ENCODE results near the gene DMD. TPM values are rescaled to one million over a fixed set of nuclear protein-coding genes. Genes with fewer than 3 reads are reported as not detected.

Gene DMD
- total RNA-seq, 2 donors from 2014 or later: 19.6 to 24.9 TPM

GRCh38 chrX:31661280-31661810, 1550.0 kb downstream of the DMD start:
- TF ChIP-seq CTCF (conservative IDR thresholded peaks at IDR 0.05): no peak
- Mint-ChIP-seq H3K36me3 (ENCODE audit: low read depth) (no peaks in the 10 kb centered on the region), H3K9me3 (peaks cover 28% of the 10 kb centered on the region)

GRCh38 chrX:31658360-31658759, 1553.0 kb downstream of the DMD start:
- H3K4me1 Mint-ChIP-seq: no peaks in the 10 kb centered on the region
- no peak overlapping the region for H3K27ac Mint-ChIP-seq
- no peak overlapping the region for H3K9ac ChIP-seq (ENCODE audit: extremely low read depth, low read length, poor library complexity, severe bottlenecking)
- TF ChIP-seq CTCF (conservative IDR thresholded peaks at IDR 0.05): peak; percentile 82
- no peaks in the 10 kb centered on the region for H3K27me3 ChIP-seq (ENCODE audit: control insufficient read depth, insufficient read depth, low read length, poor library complexity, severe bottlenecking)
- no peak for DNase-seq
- H3K9me3 Mint-ChIP-seq: peaks cover 26% of the 10 kb centered on the region
- no peaks in the 10 kb centered on the region for H3K27me3 Mint-ChIP-seq (ENCODE audit: insufficient read depth)
- H3K4me1 ChIP-seq (ENCODE audit: control insufficient read depth, insufficient read depth, low read length): no peaks in the 10 kb centered on the region
- no peak overlapping the region for H3K4me3 Mint-ChIP-seq
- no peaks in the 10 kb centered on the region for H3K36me3 Mint-ChIP-seq (ENCODE audit: low read depth)
- WGBS, 2 experiments (ENCODE audit: insufficient coverage in 1 of 2, insufficient read length in 1 of 2): 17% methylated on average over 2 of the region's 4 CpGs; no CpG with 5 or more reads in 1 of the 2 experiments
- H3K36me3 ChIP-seq (ENCODE audit: control insufficient read depth, insufficient read depth, low read length): no peaks in the 10 kb centered on the region
- no peak overlapping the region for H3K4me3 ChIP-seq (ENCODE audit: low read length)
- no peaks in the 10 kb centered on the region for H3K9me3 ChIP-seq (ENCODE audit: control insufficient read depth, low read length)
- no peak overlapping the region for H3K27ac ChIP-seq (ENCODE audit: low read depth, low read length)

More at GRCh38 chrX:31661280-31661810, 1550.0 kb downstream of the DMD start:
- no peaks in the 10 kb centered on the region for H3K9me3 ChIP-seq (ENCODE audit: control insufficient read depth, low read length)
- WGBS, 2 experiments (ENCODE audit: insufficient coverage in 1 of 2, insufficient read length in 1 of 2): 78% methylated on average over 2 of the region's 2 CpGs; no CpG with 5 or more reads in 1 of the 2 experiments
- no peak overlapping the region for H3K27ac ChIP-seq (ENCODE audit: low read depth, low read length)
- Mint-ChIP-seq H3K27me3 (ENCODE audit: insufficient read depth) (no peaks in the 10 kb centered on the region), H3K4me3 (no peak overlapping the region), H3K4me1 (no peaks in the 10 kb centered on the region), H3K27ac (no peak overlapping the region)
- no peaks in the 10 kb centered on the region for H3K36me3 ChIP-seq (ENCODE audit: control insufficient read depth, insufficient read depth, low read length)
- H3K4me1 ChIP-seq (ENCODE audit: control insufficient read depth, insufficient read depth, low read length): no peaks in the 10 kb centered on the region
- H3K4me3 ChIP-seq (ENCODE audit: low read length): no peak overlapping the region
- no peak for DNase-seq
- H3K9ac ChIP-seq (ENCODE audit: extremely low read depth, low read length, poor library complexity, severe bottlenecking): no peak overlapping the region
- no peaks in the 10 kb centered on the region for H3K27me3 ChIP-seq (ENCODE audit: control insufficient read depth, insufficient read depth, low read length, poor library complexity, severe bottlenecking)

- no peaks in the 10 kb centered on the region for H3K4me1 ChIP-seq (ENCODE audit: control insufficient read depth, insufficient read depth, low read length)
- no peak for TF ChIP-seq CTCF (conservative IDR thresholded peaks at IDR 0.05)
- Mint-ChIP-seq H3K27me3 (ENCODE audit: insufficient read depth) (no peaks in the 10 kb centered on the region), H3K4me1 (no peaks in the 10 kb centered on the region), H3K4me3 (no peak overlapping the region), H3K36me3 (ENCODE audit: low read depth) (no peaks in the 10 kb centered on the region), H3K27ac (no peak overlapping the region), H3K9me3 (peaks cover 21% of the 10 kb centered on the region)
- no peak overlapping the region for H3K4me3 ChIP-seq (ENCODE audit: low read length)
- H3K27me3 ChIP-seq (ENCODE audit: control insufficient read depth, insufficient read depth, low read length, poor library complexity, severe bottlenecking): no peaks in the 10 kb centered on the region
- no peak overlapping the region for H3K9ac ChIP-seq (ENCODE audit: extremely low read depth, low read length, poor library complexity, severe bottlenecking)
- H3K9me3 ChIP-seq (ENCODE audit: control insufficient read depth, low read length): no peaks in the 10 kb centered on the region
- no peaks in the 10 kb centered on the region for H3K36me3 ChIP-seq (ENCODE audit: control insufficient read depth, insufficient read depth, low read length)
- DNase-seq: no peak
- no peak overlapping the region for H3K27ac ChIP-seq (ENCODE audit: low read depth, low read length)
Observed at GRCh38 chrX:31656013-31656412, 1555.3 kb downstream of the DMD start.
